Thoracic aorta (tissue), 2 donors: ENCODE data around the gene THUMPD2. TPM values are rescaled to one million over a fixed set of nuclear protein-coding genes. Genes with fewer than 3 reads are reported as not detected.

Experiments
- ATAC-seq: fragments of 150-250 bp; one replicate; pipeline ENCODE4 v1.8.0; 2017; ENCODE audit warnings: low read depth; ENCODE audit not compliant: insufficient number of reproducible peaks, low FRiP score
- DNase-seq: peaks from one replicate; pipeline ENCODE4 v3.0.0-alpha.2; 2020; ENCODE audit warnings: low spot score
- H3K27ac ChIP-seq, 2 donors: fragments of 200-600 bp; sonication (generic); 1 replicate in 1 of 2; 2 replicates in 1 of 2; pipeline ENCODE4 v1.5.1; 2016; ENCODE audit warnings: mild to moderate bottlenecking in 2 of 2, moderate library complexity in 2 of 2
- H3K27me3 ChIP-seq: fragments of 200-600 bp; sonication (generic); replicated peaks from 2 replicates; pipeline ENCODE4 v1.6.0; 2016; ENCODE audit warnings: mild to moderate bottlenecking; ENCODE audit not compliant: insufficient read depth
- H3K36me3 ChIP-seq: fragments of 200-600 bp; sonication (generic); one replicate; pipeline ENCODE4 v1.5.1; 2016
- H3K4me1 ChIP-seq, 2 donors: fragments of 200-600 bp; sonication (generic); 1 replicate in 1 of 2; 2 replicates in 1 of 2; pipeline versions ENCODE4 v1.5.1 to v1.6.0; 2016; ENCODE audit warnings: low read depth in 2 of 2, mild to moderate bottlenecking in 1 of 2; ENCODE audit not compliant: control insufficient read depth in 1 of 2
- H3K4me3 ChIP-seq: fragments of 200-600 bp; sonication (generic); 2 replicates; pipeline ENCODE4 v1.5.1; 2016; ENCODE audit warnings: mild to moderate bottlenecking
- H3K9me3 ChIP-seq: fragments of 200-600 bp; sonication (generic); 2 replicates; pipeline ENCODE4 v1.5.1; 2016
- total RNA-seq, 2 donors: library from RNA; depleted of rRNA; stranded (reverse); fragments of >200 nt; gene quantifications; one replicate each; pipeline versions ENCODE4 v1.1.0 to v1.2.3, GENCODE V29; 2016
- TF ChIP-seq, protein P1 (sequence below): fragments of 200-600 bp; sonication (generic); IDR thresholded peaks from one replicate; pipeline ENCODE4 v1.5.1; 2019; ENCODE audit warnings: antibody characterized with exemption

THUMPD2 gene
- total RNA-seq, 2 donors from 2014 or later = 29.1 to 32.0 TPM

DNA sequence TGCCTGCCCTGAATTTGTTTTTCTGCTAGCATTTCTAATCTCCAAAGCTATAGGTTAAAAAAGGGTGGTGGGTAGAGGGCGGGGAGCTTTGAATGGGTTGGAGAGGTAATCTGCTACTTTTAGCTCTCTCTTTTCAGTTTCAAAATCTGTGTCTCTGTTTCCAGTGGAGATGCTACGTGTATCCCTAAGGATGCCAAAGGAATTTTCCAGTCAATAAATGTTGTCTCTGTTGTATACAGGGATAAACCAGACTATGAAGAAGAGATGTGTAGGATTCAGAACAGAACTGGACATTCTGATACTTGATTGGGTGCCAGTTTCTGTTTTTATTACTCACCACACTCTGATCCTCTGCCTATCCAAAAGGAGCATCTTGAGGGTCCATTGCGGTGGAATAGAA, 63.2 kb downstream of the THUMPD2 start:
- TF ChIP-seq, protein P1, sequence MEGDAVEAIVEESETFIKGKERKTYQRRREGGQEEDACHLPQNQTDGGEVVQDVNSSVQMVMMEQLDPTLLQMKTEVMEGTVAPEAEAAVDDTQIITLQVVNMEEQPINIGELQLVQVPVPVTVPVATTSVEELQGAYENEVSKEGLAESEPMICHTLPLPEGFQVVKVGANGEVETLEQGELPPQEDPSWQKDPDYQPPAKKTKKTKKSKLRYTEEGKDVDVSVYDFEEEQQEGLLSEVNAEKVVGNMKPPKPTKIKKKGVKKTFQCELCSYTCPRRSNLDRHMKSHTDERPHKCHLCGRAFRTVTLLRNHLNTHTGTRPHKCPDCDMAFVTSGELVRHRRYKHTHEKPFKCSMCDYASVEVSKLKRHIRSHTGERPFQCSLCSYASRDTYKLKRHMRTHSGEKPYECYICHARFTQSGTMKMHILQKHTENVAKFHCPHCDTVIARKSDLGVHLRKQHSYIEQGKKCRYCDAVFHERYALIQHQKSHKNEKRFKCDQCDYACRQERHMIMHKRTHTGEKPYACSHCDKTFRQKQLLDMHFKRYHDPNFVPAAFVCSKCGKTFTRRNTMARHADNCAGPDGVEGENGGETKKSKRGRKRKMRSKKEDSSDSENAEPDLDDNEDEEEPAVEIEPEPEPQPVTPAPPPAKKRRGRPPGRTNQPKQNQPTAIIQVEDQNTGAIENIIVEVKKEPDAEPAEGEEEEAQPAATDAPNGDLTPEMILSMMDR = no peak
- ATAC-seq (no peak), DNase-seq (no peak)
- no peaks in the 10 kb centered on the region for H3K9me3 ChIP-seq
- no peak overlapping the region for H3K4me3 ChIP-seq
- H3K27me3 ChIP-seq = no peaks in the 10 kb centered on the region
- no peak overlapping the region for H3K27ac ChIP-seq
- H3K36me3 ChIP-seq = no peaks in the 10 kb centered on the region
- H3K4me1 ChIP-seq = peaks cover 10 to 28% of the 10 kb centered on the region in 2 donors

DNA sequence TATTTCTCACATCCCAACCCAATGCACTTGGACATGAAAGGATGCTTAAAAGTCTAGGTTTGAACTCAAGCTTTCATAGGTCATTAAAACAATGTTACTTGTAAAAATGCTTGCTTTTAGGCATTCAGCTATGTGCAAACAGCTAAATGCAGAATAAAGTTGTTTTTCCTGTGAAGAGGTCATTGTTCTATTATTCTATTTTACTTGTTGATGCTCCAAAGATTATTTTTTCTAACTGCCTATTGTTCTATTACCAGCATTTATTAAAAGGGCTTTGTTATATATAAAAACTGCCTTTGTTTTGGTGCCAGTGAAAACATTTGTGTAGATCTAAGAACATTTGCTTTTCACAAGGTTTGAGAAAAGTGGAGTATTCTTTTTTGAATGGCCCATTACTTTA, 64.0 kb downstream of the THUMPD2 start:
- Histone ChIP-seq H3K4me1 (peaks cover 7 to 23% of the 10 kb centered on the region in 2 donors), H3K9me3 (no peaks in the 10 kb centered on the region), H3K4me3 (no peak overlapping the region), H3K36me3 (no peaks in the 10 kb centered on the region), H3K27me3 (no peaks in the 10 kb centered on the region), H3K27ac (no peak overlapping the region)
- DNase-seq (no peak), ATAC-seq (no peak)
- TF ChIP-seq, protein P1 = no peak

DNA sequence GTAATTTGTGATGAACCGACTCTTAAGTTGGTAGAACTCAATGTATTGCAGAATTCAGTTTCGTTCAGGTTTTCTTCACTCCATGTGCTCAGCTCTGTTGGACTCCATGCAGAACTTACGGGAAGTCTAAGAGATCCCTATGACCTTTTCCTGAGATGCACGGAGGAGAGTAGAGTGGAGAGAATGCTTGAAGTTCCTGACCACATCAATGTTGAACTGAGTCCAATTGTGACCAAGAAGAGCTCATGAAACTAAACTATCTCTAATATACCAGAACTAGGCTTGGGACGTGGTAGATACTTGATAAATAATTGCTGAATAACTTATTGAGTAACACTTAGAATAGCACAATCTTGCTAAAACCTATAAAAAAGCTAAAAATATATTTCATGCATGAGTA, 66.1 kb downstream of the THUMPD2 start:
- Histone ChIP-seq H3K4me1 (peaks cover 0 to 1% of the 10 kb centered on the region in 2 donors), H3K9me3 (no peaks in the 10 kb centered on the region), H3K4me3 (no peak overlapping the region), H3K27me3 (no peaks in the 10 kb centered on the region), H3K36me3 (no peaks in the 10 kb centered on the region), H3K27ac (no peak overlapping the region)
- TF ChIP-seq, protein P1 = no peak
- no peak for DNase-seq
- no peak for ATAC-seq

DNA sequence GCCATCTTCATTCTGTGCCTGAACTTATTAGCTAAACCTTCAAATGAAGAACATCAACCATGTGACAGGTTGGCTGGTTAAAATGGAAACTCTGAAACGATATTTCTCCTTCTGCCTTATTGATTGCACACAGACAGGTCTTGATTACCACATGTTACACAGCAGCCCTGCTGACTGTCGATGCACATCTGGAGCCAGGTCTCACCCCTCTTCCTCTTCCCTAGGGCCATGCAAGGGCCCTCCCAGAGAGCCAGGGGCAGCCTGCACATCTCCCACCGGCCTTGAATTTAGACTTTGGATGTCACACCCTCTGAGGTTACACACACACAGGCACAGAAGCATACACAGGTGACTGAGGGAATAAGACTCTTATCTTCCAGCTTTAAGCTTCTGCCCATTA, 68.3 kb downstream of the THUMPD2 start:
- no peaks in the 10 kb centered on the region for H3K9me3 ChIP-seq
- no peak for ATAC-seq
- TF ChIP-seq, protein P1 = no peak
- no peak overlapping the region for H3K27ac ChIP-seq
- H3K36me3 ChIP-seq = no peaks in the 10 kb centered on the region
- H3K4me1 ChIP-seq = no peaks in the 10 kb centered on the region
- DNase-seq = no peak
- no peaks in the 10 kb centered on the region for H3K27me3 ChIP-seq
- no peak overlapping the region for H3K4me3 ChIP-seq

DNA sequence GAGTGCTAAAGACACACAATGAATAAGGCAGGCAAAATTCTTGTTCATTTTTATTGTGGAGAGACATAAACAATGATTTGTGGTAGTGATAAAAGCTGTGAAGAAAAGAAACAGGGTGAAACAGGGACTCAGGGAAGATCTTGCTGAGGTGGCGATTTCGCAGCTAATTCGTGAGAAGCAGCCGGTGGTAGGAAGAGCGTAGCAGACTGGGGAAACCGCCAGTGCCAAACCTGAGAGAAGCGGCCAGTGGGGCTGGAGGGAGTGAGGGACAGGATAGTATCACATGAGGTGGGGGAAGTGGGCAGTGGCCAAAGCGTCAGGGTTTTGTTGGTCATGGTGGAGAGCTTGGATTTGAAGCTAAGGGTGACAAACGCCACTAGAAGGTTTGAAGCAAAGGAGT, 71.1 kb downstream of the THUMPD2 start:
- Histone ChIP-seq H3K4me1 (no peaks in the 10 kb centered on the region), H3K36me3 (no peaks in the 10 kb centered on the region), H3K27me3 (no peaks in the 10 kb centered on the region), H3K4me3 (no peak overlapping the region), H3K27ac (no peak overlapping the region), H3K9me3 (no peaks in the 10 kb centered on the region)
- TF ChIP-seq, protein P1 = no peak
- no peak for ATAC-seq
- no peak for DNase-seq
